ENCODE data around the gene TEX52. TPM values are rescaled to one million over a fixed set of nuclear protein-coding genes. Genes with fewer than 3 reads are reported as not detected.

The TEX52 gene
- total and polyA plus RNA-seq, 2 experiments from 2014 or later = not detected

GRCh38 chr12:2855546-2855945, 1.3 kb downstream of the TEX52 start:
- Histone ChIP-seq H3K4me1 (ENCODE audit: low read depth) (no peaks in the 10 kb centered on the region), H3K27ac (no peak overlapping the region), H3K9me3 (ENCODE audit: low read depth) (no peaks in the 10 kb centered on the region), H3K27me3 (no peaks in the 10 kb centered on the region), H3K4me3 (no peak overlapping the region), H3K36me3 (no peaks in the 10 kb centered on the region)
- no peak for DNase-seq (ENCODE audit: low read depth in 1 of 2, low spot score in 1 of 2)
- no peak for TF ChIP-seq CTCF (IDR thresholded peaks at IDR 0.05; ENCODE audit: low read depth, low read length)

- H3K4me3 ChIP-seq = no peak overlapping the region
- no peaks in the 10 kb centered on the region for H3K9me3 ChIP-seq (ENCODE audit: low read depth)
- DNase-seq (ENCODE audit: low read depth in 1 of 2, low spot score in 1 of 2) = no peak
- no peak for TF ChIP-seq CTCF (IDR thresholded peaks at IDR 0.05; ENCODE audit: low read depth, low read length)
- no peaks in the 10 kb centered on the region for H3K36me3 ChIP-seq
- no peak overlapping the region for H3K27ac ChIP-seq
- H3K4me1 ChIP-seq (ENCODE audit: low read depth) = peaks cover 2% of the 10 kb centered on the region
- no peaks in the 10 kb centered on the region for H3K27me3 ChIP-seq
These were observed 2.0 kb downstream of the TEX52 start for GRCh38 chr12:2854669-2855453.

GRCh38 chr12:2853626-2854025, 3.2 kb downstream of the TEX52 start:
- Histone ChIP-seq H3K27me3 (no peaks in the 10 kb centered on the region), H3K27ac (no peak overlapping the region), H3K9me3 (ENCODE audit: low read depth) (no peaks in the 10 kb centered on the region), H3K4me1 (ENCODE audit: low read depth) (peaks cover 14% of the 10 kb centered on the region), H3K36me3 (no peaks in the 10 kb centered on the region), H3K4me3 (no peak overlapping the region)
- DNase-seq (ENCODE audit: low read depth in 1 of 2, low spot score in 1 of 2) = peak; percentile 87 to 89
- peak; percentile 95 for TF ChIP-seq CTCF (IDR thresholded peaks at IDR 0.05; ENCODE audit: low read depth, low read length)

- no peak overlapping the region for H3K4me3 ChIP-seq
- no peaks in the 10 kb centered on the region for H3K36me3 ChIP-seq
- no peak for DNase-seq (ENCODE audit: low read depth in 1 of 2, low spot score in 1 of 2)
- no peaks in the 10 kb centered on the region for H3K27me3 ChIP-seq
- peaks cover 25% of the 10 kb centered on the region for H3K4me1 ChIP-seq (ENCODE audit: low read depth)
- no peaks in the 10 kb centered on the region for H3K9me3 ChIP-seq (ENCODE audit: low read depth)
- TF ChIP-seq CTCF (IDR thresholded peaks at IDR 0.05; ENCODE audit: low read depth, low read length) = no peak
- H3K27ac ChIP-seq = no peak overlapping the region
These were observed 4.9 kb downstream of the TEX52 start for GRCh38 chr12:2851931-2852330.

- peak overlapping the region; percentile 16 for H3K27ac ChIP-seq
- TF ChIP-seq CTCF (IDR thresholded peaks at IDR 0.05; ENCODE audit: low read depth, low read length) = no peak
These were observed 11.6 kb downstream of the TEX52 start for GRCh38 chr12:2845280-2845679.

More at GRCh38 chr12:2845280-2845679, 11.6 kb downstream of the TEX52 start:
- peak in 1 of 2 donors; percentile 87 for DNase-seq (ENCODE audit: low read depth in 1 of 2, low spot score in 1 of 2)
- peaks cover 43% of the 10 kb centered on the region for H3K4me1 ChIP-seq (ENCODE audit: low read depth)
- H3K4me3 ChIP-seq = no peak overlapping the region
- no peaks in the 10 kb centered on the region for H3K27me3 ChIP-seq
- H3K9me3 ChIP-seq (ENCODE audit: low read depth) = no peaks in the 10 kb centered on the region
- no peaks in the 10 kb centered on the region for H3K36me3 ChIP-seq
